ENCODE measurements around the gene ANKRD12.

- TF ChIP-seq CTCF (IDR thresholded peaks at IDR 0.05; ENCODE audit: low read length) (no peak), EZH2 (IDR thresholded peaks at IDR 0.05; ENCODE audit: borderline replicate concordance, low read length) (no peak)
Observed at GRCh38 chr18:9092665-9093064, 43.9 kb upstream of the ANKRD12 start.

All from OCI-LY1 (cell line).